Nephron progenitor cell (in vitro differentiated cells): Measurements from ENCODE around the gene DCANP1.

Experiments
- DNase-seq: peaks from one replicate; pipeline ENCODE4 v3.0.0; 2021
- H3K27ac Mint-ChIP-seq: 2 replicates; pipeline ENCODE4 v1.8.0; 2021; ENCODE audit warnings: mild to moderate bottlenecking, moderate library complexity, mixed read lengths
- H3K27me3 Mint-ChIP-seq: 2 replicates; pipeline ENCODE4 v1.8.0; 2021; ENCODE audit warnings: mild to moderate bottlenecking, low read depth, mixed read lengths; ENCODE audit not compliant: poor library complexity
- H3K36me3 Mint-ChIP-seq: 2 replicates; pipeline ENCODE4 v1.8.0; 2021; ENCODE audit warnings: low read depth, mixed read lengths
- H3K4me1 Mint-ChIP-seq: 2 replicates; pipeline ENCODE4 v1.8.0; 2021; ENCODE audit warnings: mixed read lengths
- H3K4me3 Mint-ChIP-seq: 2 replicates; pipeline ENCODE4 v1.8.0; 2021; ENCODE audit warnings: mild to moderate bottlenecking, moderate library complexity, mixed read lengths
- H3K9me3 Mint-ChIP-seq: 2 replicates; pipeline ENCODE4 v1.8.0; 2021; ENCODE audit warnings: mild to moderate bottlenecking, moderate library complexity, mixed read lengths
- CTCF ChIP-seq: fragments of 200-600 bp; sonication (generic); IDR thresholded peaks from 2 replicates; pipeline ENCODE4 v1.5.0; 2021; ENCODE audit warnings: antibody characterized with exemption

Gene DCANP1

GRCh38 chr5:135446206-135446605, 942 bp downstream of the DCANP1 start:
- peaks cover 46% of the 10 kb centered on the region for H3K4me1 Mint-ChIP-seq
- DNase-seq, result no peak
- H3K27ac Mint-ChIP-seq, result no peak overlapping the region
- no peak for TF ChIP-seq CTCF
- H3K27me3 Mint-ChIP-seq, result peaks cover 16% of the 10 kb centered on the region
- no peaks in the 10 kb centered on the region for H3K36me3 Mint-ChIP-seq
- H3K9me3 Mint-ChIP-seq, result no peaks in the 10 kb centered on the region
- no peak overlapping the region for H3K4me3 Mint-ChIP-seq

DNA sequence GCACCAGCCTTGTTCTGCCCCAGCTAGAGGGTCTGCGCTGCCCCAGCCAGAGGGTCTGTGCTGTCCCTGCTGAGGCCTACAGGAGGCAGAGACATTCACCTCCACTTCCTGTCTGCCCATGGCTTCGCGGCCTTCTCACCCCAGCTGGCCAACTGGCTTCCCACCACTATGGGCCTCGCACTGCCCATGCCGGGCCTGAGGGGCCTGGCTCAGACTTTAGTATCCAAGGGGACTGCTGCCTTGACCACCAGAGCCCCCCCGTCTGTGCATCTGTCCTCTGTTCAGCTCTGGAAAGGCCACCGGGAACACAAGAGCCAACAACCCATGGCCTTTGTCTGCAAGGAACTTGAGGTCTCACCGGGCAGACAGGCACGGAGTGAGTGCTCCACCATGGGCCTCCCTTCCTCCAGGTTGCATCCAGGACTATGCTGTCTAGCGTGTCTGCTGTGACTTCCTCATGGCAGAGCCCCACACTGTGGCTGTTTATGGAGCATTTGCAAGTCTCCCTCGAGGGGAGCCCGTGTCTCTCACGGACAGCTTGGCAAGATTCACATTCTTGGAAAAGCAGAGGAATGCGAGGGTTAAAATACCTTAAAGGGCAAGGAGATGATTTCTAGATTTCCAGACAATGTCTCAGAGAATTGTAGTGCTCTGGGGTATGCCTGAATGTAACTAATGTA, 1.7 kb downstream of the DCANP1 start:
- no peaks in the 10 kb centered on the region for H3K9me3 Mint-ChIP-seq
- TF ChIP-seq CTCF, result no peak
- no peak overlapping the region for H3K27ac Mint-ChIP-seq

DNA sequence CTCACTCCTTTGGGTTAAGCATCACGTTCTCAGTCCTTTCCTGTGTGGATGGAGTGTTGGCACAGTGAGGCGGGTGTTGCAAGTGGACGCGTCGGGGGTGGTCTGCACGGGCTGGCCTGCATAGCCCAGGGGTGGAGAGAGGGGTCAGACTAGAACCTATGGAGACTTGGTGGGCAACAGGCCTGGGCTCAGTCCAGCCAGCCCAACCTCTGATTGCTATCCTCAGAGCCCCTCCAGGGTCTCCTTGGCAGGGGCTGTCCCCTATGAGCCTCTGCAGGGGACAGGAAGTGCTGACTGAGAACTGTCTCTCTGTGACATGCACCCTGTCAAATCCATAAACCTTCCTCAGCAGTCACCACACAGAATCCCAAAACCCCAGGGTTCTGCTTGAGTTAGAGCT, 2.3 kb downstream of the DCANP1 start:
- Mint-ChIP-seq H3K4me1 (peaks cover 56% of the 10 kb centered on the region), H3K27ac (no peak overlapping the region), H3K4me3 (no peak overlapping the region), H3K9me3 (no peaks in the 10 kb centered on the region), H3K27me3 (peaks cover 16% of the 10 kb centered on the region), H3K36me3 (no peaks in the 10 kb centered on the region)
- DNase-seq, result no peak
- TF ChIP-seq CTCF, result no peak

More for the DNA sequence above, 1.7 kb downstream of the DCANP1 start:
- H3K27me3 Mint-ChIP-seq, result peaks cover 16% of the 10 kb centered on the region
- H3K36me3 Mint-ChIP-seq, result no peaks in the 10 kb centered on the region
- DNase-seq, result no peak
- H3K4me3 Mint-ChIP-seq, result no peak overlapping the region
- peaks cover 53% of the 10 kb centered on the region for H3K4me1 Mint-ChIP-seq

- H3K4me1 Mint-ChIP-seq, result peaks cover 62% of the 10 kb centered on the region
- DNase-seq, result no peak
- no peak for TF ChIP-seq CTCF
- H3K36me3 Mint-ChIP-seq, result no peaks in the 10 kb centered on the region
- H3K27ac Mint-ChIP-seq, result no peak overlapping the region
- H3K27me3 Mint-ChIP-seq, result peaks cover 16% of the 10 kb centered on the region
- no peak overlapping the region for H3K4me3 Mint-ChIP-seq
- no peaks in the 10 kb centered on the region for H3K9me3 Mint-ChIP-seq
These were observed 2.8 kb downstream of the DCANP1 start for GRCh38 chr5:135444360-135444759.

- peaks cover 8% of the 10 kb centered on the region for H3K27me3 Mint-ChIP-seq
- no peak for DNase-seq
- no peak overlapping the region for H3K27ac Mint-ChIP-seq
- no peak for TF ChIP-seq CTCF
- peaks cover 72% of the 10 kb centered on the region for H3K4me1 Mint-ChIP-seq
- no peaks in the 10 kb centered on the region for H3K9me3 Mint-ChIP-seq
- no peak overlapping the region for H3K4me3 Mint-ChIP-seq
- no peaks in the 10 kb centered on the region for H3K36me3 Mint-ChIP-seq
These were observed 3.8 kb downstream of the DCANP1 start for GRCh38 chr5:135443161-135443960.
